Esophagus muscularis mucosa (tissue), 3 donors: ENCODE results near the gene PROZ.

Experiments used
- POLR2A ChIP-seq: fragments of 450-650 bp; IDR thresholded peaks from one replicate; pipeline ENCODE4 v1.6.1; 2017; ENCODE audit warnings: antibody characterized with exemption, moderate library complexity, mild to moderate bottlenecking, low read depth
- POLR2AphosphoS5 ChIP-seq, 2 donors: sonication (generic); formaldehyde crosslinking; IDR thresholded peaks; one replicate each; pipeline ENCODE4 v1.6.1; 2017; ENCODE audit warnings: antibody characterized with exemption in 2 of 2
- TF ChIP-seq, protein P1 (sequence below), 3 experiments: fragments of 200-600 bp in 2 of 3; fragments of 450-650 bp in 1 of 3; sonication (generic) in 2 of 3; IDR thresholded peaks; one replicate each; pipeline ENCODE4 v1.5.1; 2017 to 2019; ENCODE audit warnings: antibody characterized with exemption in 3 of 3, mild to moderate bottlenecking in 2 of 3, moderate library complexity in 1 of 3

DNA sequence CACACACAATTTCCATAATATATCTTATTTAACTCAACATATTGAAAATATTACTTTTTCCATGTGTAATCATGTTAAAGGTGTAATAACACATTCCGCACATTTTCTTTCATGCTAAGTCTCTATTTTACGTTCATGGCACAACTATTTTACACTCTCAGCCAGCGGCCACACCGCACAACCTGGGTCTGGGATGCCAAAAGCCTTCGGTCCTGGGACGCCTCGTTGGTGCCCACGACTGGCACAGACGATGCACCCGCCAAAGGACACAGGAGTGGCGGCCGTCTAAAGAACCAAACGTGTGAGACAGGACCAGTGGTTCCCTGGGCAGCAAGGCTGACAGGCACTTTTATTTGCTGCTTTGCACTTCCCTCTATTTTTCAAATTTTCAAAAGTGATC lies 10.0 kb upstream of the PROZ start:
- no peak for TF ChIP-seq POLR2A
- TF ChIP-seq, protein P1, sequence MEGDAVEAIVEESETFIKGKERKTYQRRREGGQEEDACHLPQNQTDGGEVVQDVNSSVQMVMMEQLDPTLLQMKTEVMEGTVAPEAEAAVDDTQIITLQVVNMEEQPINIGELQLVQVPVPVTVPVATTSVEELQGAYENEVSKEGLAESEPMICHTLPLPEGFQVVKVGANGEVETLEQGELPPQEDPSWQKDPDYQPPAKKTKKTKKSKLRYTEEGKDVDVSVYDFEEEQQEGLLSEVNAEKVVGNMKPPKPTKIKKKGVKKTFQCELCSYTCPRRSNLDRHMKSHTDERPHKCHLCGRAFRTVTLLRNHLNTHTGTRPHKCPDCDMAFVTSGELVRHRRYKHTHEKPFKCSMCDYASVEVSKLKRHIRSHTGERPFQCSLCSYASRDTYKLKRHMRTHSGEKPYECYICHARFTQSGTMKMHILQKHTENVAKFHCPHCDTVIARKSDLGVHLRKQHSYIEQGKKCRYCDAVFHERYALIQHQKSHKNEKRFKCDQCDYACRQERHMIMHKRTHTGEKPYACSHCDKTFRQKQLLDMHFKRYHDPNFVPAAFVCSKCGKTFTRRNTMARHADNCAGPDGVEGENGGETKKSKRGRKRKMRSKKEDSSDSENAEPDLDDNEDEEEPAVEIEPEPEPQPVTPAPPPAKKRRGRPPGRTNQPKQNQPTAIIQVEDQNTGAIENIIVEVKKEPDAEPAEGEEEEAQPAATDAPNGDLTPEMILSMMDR (IDR thresholded peaks at IDR 0.05): no peak
- TF ChIP-seq POLR2AphosphoS5 (IDR thresholded peaks at IDR 0.05): no peak
